ENCODE results near the gene GSN.
A peak's percentile ranks its signal among the peaks of the same experiment; 100 is the strongest.

Gene GSN

DNA sequence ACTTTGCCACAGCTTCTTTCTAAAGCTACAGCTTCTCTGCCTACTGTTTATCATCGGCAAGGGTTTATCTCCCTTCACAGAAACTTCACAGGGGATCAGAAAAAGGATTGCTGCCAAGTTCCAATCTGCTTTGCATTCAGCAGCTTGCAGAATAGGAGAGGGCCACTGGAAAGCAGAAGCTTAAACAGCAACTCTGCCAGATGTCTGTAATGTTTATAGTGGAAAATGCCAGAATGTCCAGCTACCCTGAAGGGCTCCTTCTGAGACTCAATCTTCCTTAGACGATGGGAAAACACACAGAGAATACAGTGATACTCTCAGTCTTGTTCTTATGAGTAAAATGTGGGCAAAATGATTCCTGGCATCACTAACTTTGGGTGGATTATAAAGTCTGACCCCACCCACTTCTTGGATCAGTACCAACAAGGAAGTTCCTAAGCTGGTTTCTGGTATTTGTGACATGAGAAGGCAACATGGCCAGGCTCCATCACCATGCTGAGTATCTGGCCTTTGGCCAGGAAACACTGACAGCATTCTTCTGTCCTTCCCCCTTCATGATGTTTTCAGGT lies 83.1 kb downstream of the GSN start:
- peak; percentile 46 for DNase-seq (ENCODE audit: insufficient read length, low spot score)
- TF ChIP-seq POLR2A (IDR thresholded peaks at IDR 0.05; ENCODE audit: low read depth, low read length), result no peak
- FAIRE-seq, result peak; percentile 98

DNA sequence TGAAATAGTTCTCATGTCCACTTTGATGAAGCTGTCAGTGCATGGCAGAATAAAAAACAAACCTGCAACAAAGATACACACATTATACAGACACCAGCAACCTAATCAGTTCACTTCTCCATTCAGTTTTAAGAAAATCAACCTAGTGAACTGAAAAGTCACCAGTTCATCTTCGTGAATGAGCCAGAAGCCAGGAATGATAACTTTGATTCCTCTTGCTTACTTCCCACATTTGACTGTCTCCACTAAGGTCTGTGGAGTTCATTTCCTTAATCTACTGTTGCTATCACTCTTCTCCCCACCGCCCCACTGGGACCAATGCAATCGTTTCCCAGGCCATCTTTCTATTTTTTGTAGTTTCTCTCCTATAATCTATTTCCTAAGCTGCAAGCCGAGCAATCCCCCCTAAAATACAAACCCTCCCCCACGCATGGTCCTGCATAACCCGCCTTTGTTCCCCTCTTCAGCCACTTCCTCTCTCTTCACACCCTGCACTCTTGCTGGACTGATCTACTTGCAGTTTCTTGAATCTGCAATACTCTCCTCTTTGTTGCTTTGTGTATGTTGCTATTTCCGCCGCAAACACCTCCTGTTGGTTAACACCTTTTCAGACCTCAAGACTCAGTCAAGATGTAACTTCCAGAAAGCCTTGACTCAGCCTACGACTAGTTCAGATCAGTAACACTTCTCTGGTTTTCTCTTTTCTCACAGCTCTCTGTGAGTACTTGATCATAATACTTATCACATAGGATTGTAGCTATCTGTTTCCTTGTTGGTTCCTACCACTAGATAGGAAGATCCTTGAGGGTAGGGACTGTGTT lies 85.5 kb downstream of the GSN start:
- DNase-seq (ENCODE audit: insufficient read length, low spot score) (no peak), FAIRE-seq (no peak)
- TF ChIP-seq POLR2A (IDR thresholded peaks at IDR 0.05; ENCODE audit: low read depth, low read length), result no peak

DNA sequence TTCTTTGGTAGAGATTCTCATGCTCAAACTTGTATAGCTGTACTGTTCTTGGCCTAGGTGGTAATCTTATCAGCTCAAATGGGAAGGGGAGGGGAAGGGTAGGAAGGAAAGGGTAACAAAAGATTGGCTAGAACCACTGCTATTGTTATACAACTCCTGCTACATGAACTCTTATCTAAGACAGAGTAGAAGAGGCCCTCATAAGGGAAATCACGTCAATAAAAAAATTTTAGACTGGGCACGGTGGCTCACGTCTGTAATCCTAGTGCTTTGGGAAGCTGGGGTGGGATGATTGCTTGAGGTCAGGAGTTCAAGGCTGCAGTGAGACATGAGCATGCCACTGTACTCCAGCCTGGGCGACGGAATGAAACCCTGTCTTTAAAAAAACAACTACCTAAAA lies 86.2 kb downstream of the GSN start:
- DNase-seq (ENCODE audit: insufficient read length, low spot score) (no peak), FAIRE-seq (no peak)
- no peak for TF ChIP-seq POLR2A (IDR thresholded peaks at IDR 0.05; ENCODE audit: low read depth, low read length)

DNA sequence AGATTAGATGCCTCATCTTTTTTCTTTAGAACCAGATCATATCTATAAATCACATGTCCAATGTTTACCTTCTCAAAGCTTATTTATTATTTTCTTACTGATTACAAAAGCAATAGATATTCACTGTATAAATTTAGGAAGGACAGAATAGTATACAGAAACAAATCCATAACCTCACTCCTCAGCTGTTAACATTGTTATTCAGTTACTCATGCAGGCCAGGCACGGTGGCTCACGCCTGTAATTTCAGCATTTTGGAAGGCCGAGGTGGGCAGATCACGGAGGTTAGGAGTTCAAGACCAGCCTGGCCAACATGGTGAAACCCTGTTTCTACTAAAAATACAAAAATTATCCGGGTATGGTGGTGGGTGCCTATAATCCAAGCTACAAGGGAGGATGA lies 86.8 kb downstream of the GSN start:
- no peak for TF ChIP-seq POLR2A (IDR thresholded peaks at IDR 0.05; ENCODE audit: low read depth, low read length)
- DNase-seq (ENCODE audit: insufficient read length, low spot score), result no peak
- no peak for FAIRE-seq

DNA sequence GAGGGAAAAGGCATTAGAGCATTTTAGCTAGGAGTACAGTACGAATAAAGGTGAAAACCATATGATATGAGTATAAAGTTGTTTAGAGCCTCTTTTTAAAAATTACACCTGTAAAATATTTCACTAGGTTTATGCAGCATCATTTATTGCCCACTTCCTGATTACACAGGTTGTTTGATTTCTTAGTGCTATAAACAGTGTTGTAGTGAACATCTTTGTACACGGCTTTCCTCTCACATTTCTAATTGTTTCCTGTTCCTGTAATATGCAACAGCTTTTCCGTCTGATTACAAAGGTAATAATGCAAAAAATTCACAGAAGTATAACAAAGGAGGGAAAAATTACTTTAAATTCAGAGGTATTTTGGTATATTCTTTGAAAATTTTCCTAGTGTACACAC lies 89.0 kb downstream of the GSN start:
- TF ChIP-seq POLR2A (IDR thresholded peaks at IDR 0.05; ENCODE audit: low read depth, low read length), result no peak
- peak; percentile 58 for FAIRE-seq
- no peak for DNase-seq (ENCODE audit: insufficient read length, low spot score)

DNA sequence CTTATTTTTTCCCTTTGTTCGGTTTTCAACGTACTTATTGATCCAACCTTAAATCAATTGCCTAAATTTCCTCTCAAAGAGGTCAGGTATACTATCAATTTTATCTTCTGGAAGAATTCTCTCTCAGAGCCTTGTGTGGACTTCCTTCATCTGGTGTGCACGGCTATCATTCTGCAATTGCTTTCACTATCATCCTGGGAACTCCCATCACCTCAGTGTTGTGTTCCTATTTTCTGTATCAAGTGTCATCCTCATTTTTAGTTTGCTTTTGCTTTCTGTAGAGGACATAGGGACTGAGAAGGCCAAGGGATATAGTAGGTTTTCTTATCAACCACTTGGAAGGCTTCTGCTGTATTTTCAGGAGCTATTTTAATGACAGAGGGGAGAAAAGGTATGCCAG lies 90.8 kb downstream of the GSN start:
- DNase-seq (ENCODE audit: insufficient read length, low spot score) (no peak), FAIRE-seq (no peak)
- TF ChIP-seq POLR2A (IDR thresholded peaks at IDR 0.05; ENCODE audit: low read depth, low read length), result no peak

DNA sequence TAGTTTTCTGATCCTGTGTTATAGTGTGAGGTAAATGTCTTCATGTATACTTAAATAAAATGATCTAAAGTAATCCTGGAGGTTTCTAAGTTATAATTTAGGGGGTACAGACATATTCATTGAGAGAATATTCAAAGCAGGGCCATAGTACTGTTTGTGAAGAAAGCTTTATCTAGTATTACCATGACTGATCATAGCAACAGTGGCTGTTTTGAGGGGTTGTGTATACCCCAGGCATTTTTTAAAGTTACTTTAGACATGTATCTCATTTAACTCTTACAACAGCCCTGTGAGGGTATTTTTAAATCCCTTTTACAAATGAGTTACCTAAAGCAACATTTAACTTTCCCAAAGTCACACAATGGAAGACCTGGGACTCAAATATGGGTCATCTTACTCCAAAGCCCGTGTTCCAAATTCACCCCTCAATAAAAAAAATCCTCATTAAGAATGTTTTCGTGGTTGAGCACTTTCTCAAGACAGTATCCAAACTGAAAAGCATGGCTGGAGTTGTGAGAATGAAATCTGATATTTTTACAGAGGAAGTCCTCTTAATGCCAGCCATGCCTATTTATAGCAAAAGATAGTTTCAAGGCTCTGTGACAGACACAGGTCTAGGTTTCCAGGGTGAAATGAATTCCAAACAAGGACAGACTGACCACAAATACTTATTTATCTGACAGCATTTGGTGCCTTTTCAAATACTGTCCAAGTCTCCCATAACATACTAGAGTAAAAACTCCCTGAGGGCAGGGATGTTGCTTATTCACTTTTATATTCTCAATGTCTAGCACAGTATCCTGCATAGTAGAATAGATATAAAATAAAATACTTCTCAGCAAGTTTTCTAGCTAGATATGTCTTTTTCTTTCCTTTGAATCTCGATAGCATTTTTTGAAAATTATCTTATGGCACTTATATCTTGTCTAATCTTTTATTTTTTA lies 91.7 kb downstream of the GSN start:
- TF ChIP-seq POLR2A (IDR thresholded peaks at IDR 0.05; ENCODE audit: low read depth, low read length), result no peak
- DNase-seq (ENCODE audit: insufficient read length, low spot score) (no peak), FAIRE-seq (peak; percentile 92)

DNA sequence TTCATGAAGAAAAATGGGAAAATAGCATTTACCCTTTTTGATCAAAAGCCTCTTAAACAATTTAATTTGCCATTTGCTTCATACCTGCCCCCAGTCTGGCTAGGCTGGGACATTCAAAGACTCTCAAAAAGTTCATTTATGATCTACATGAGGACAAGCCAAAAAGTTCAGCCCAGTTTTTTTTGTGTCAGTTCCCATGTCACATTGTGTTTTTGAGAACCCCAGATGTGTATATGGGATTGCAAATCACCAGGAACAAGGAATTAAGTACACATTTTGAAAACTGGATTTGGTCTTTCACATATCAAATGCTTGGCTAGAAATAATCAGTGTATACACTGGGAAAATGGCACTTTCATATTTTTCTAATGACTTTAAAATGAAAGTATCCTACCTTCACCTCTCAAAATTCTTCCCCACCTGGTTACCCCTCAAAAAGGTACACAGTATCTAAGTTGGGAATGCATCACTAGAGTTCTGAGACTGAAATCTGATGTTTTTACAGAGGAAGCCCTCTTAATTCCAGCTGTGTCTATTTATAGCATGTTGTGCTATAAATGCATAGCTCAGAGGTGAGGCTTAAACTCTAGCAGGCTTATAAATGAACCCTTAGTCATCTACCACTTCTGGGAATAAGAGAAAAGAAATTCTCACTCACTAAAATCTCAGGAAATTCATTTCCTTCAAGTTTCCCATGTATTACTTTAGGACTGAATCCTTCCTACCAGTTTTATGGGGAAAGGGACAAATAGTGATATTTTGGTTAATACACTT lies 92.8 kb downstream of the GSN start:
- DNase-seq (ENCODE audit: insufficient read length, low spot score) (peak; percentile 48), FAIRE-seq (peak; percentile 100)
- no peak for TF ChIP-seq POLR2A (IDR thresholded peaks at IDR 0.05; ENCODE audit: low read depth, low read length)

DNA sequence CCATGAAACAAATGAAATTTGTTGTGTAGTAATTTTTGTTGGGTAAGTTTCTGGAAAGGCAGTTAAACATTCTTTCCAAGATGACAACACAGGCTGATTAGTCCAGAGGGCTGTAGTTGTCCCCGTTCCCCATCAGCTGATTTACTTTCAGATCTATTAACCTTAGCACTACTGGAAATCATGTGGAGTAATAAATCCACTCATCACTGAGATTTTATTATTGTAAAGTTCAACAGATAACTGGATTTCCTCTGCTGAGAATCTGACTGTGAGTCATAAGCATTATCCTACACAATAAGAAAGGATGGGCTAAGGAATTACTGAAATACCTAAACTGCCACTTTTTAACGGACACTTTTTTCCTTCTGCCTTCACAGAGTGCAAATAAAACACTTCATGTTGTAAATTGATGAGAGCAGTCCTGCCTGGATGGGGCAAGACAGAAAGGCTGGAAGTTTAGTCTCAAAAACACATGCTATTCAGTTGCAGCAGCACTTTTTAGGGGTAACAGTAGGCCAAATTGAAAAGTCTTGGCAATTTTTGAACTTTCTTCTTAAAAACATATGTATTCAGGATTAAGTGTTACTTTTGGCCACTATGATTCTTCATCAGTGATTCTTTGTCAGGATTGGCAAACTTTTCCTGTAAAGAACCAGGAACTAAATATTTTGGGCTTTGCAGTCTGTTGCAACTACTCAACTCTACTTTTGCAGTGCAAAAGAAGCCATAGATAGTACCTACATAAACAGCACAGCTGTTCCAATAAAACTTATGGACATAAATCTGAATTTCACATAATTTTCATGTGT lies 95.1 kb downstream of the GSN start:
- FAIRE-seq (peak; percentile 100), DNase-seq (ENCODE audit: insufficient read length, low spot score) (no peak)
- no peak for TF ChIP-seq POLR2A (IDR thresholded peaks at IDR 0.05; ENCODE audit: low read depth, low read length)

DNA sequence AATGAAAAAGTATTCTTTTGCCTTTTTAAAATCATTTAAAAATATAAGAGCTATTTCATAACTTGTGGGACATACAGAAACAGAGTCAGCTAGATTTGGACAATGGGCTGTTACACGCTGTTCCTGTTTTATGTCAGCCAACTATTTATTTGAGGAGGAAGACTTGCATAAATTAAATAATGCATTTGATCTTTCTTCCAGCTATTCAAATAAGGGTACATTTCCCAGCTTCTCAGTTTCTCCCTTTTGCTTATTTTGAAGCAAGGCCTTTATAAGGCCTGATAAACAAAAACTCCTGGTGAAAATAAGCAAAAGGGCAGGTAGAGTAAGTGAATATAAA lies 95.6 kb downstream of the GSN start:
- DNase-seq (ENCODE audit: insufficient read length, low spot score) (no peak), FAIRE-seq (no peak)
- TF ChIP-seq POLR2A (IDR thresholded peaks at IDR 0.05; ENCODE audit: low read depth, low read length), result no peak

DNA sequence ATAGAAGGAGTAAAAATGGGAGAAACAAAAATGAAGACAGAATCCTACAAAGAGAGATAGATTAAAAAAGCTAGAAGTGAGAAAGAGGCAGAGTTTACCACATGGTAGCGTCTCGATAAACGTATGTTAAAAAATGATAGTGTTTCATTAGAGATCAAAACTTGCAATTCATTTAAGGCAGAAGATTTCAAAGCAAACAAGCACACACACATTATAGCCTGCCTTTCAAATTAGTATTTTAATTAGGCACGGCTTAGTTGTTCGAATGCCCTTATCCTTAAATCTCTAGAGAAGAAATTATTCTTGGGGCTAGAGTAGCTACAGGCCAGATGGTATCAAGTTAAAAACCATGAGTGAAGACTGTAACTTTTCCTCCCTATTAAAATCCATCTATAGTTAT lies 96.1 kb downstream of the GSN start:
- DNase-seq (ENCODE audit: insufficient read length, low spot score), result no peak
- no peak for TF ChIP-seq POLR2A (IDR thresholded peaks at IDR 0.05; ENCODE audit: low read depth, low read length)
- FAIRE-seq, result no peak

DNA sequence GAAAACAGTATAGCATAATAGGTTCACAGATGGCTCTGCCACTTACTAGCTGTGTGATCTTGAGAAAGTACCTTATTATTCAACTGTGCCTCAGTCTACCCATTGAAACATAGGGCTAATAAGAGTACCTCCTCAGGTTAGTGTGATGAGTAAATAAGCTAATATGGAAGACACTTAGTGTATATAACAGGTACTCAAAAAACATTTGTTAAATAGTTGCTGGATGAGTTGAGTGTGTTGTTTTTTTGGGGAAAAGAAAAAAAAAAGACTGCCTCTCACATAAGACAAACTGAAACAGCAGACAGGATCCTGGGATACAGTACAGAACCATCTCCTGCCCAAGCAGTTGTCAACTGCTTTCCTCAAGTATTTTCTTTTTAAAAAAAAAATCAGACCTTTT lies 96.9 kb downstream of the GSN start:
- FAIRE-seq, result no peak
- no peak for DNase-seq (ENCODE audit: insufficient read length, low spot score)
- TF ChIP-seq POLR2A (IDR thresholded peaks at IDR 0.05; ENCODE audit: low read depth, low read length), result no peak

DNA sequence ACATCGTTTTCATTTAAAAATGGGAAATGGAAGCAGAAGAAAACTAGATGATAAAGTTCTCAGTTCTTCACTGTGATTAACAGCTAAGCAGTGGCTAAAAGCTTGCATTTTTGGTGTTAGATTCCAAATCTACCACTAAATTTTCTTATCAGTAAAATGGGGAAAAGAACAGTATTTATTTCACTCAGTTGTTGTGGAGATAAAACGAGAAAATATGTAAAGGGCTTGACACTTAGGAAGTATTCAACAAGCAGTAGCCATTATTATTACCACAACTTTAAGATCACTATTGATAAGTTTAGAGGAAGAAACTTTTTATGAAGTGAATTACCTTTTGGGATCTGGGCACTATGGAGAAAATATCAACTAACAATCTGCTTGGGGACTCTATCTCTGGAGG lies 97.6 kb downstream of the GSN start:
- TF ChIP-seq POLR2A (IDR thresholded peaks at IDR 0.05; ENCODE audit: low read depth, low read length), result no peak
- DNase-seq (ENCODE audit: insufficient read length, low spot score) (no peak), FAIRE-seq (peak; percentile 78)
